PC-9 (cell line): ENCODE measurements around the gene UGT1A10. TPM values are rescaled to one million over a fixed set of nuclear protein-coding genes. Genes with fewer than 3 reads are reported as not detected.

Experiments used
- BruUV-seq: library from RNA; stranded (reverse); fragments of 400-500 nt; replicated peaks from 2 replicates; lab custom pipeline; 2021; lab: Mats Ljungman, UMichigan
- CTCF ChIA-PET: fragments of 300-600 bp; sonication (Branson Sonifier 250); formaldehyde crosslinking; loops from one replicate; lab custom pipeline; 2022; ENCODE audit warnings: antibody characterized with exemption; lab: Charles Lee
- POLR2A ChIA-PET: fragments of 300-600 bp; sonication (Branson Sonifier 250); formaldehyde crosslinking; loops from one replicate; lab custom pipeline; 2022; ENCODE audit warnings: antibody characterized with exemption; ENCODE audit not compliant: unreplicated experiment; lab: Charles Lee
- DNase-seq, 2 experiments: peaks; one replicate each; pipeline versions ENCODE4 v3.0.0 to v3.0.0-alpha.2; 2015 to 2022; ENCODE audit warnings: mixed read lengths in 1 of 2
- H2AFZ ChIP-seq: fragments of 200-600 bp; sonication (generic); 2 replicates; pipeline ENCODE4 v1.8.1; 2017; ENCODE audit warnings: antibody characterized with exemption
- H3F3A ChIP-seq: fragments of 200-600 bp; sonication (generic); 2 replicates; pipeline ENCODE4 v1.8.1; 2017; ENCODE audit warnings: antibody characterized with exemption, mild to moderate bottlenecking, low read depth; ENCODE audit not compliant: insufficient read depth
- H3K27ac ChIP-seq: fragments of 200-600 bp; sonication (generic); 2 replicates; pipeline ENCODE4 v1.6.1; 2016; ENCODE audit warnings: mixed run types
- H3K27me3 ChIP-seq: fragments of 200-600 bp; sonication (generic); 2 replicates; pipeline ENCODE4 v1.6.1; 2016; ENCODE audit warnings: low read depth, mixed run types; ENCODE audit not compliant: insufficient read depth
- H3K36me3 ChIP-seq: fragments of 200-600 bp; sonication (generic); 2 replicates; pipeline ENCODE4 v1.6.1; 2016; ENCODE audit warnings: low read depth, mixed run types
- H3K4me1 ChIP-seq: fragments of 200-600 bp; sonication (generic); replicated peaks from 2 replicates; pipeline ENCODE4 v1.6.1; 2016; ENCODE audit warnings: mixed run types; ENCODE audit not compliant: insufficient read depth
- H3K4me2 ChIP-seq: fragments of 200-600 bp; sonication (generic); 2 replicates; pipeline ENCODE4 v1.6.1; 2017; ENCODE audit warnings: mixed run types
- H3K4me3 ChIP-seq: fragments of 200-600 bp; sonication (generic); 2 replicates; pipeline ENCODE4 v1.6.1; 2016; ENCODE audit warnings: mixed run types
- H3K79me2 ChIP-seq: fragments of 200-600 bp; sonication (generic); 2 replicates; pipeline ENCODE4 v1.6.1; 2017; ENCODE audit warnings: low read depth, mixed run types
- H3K9me2 ChIP-seq: fragments of 200-600 bp; sonication (generic); 2 replicates; pipeline ENCODE4 v1.8.1; 2017; ENCODE audit warnings: mild to moderate bottlenecking; ENCODE audit not compliant: insufficient read depth
- H3K9me3 ChIP-seq: fragments of 200-600 bp; sonication (generic); 2 replicates; pipeline ENCODE4 v1.8.1; 2016; ENCODE audit warnings: low read depth; ENCODE audit not compliant: insufficient read depth
- H4K20me1 ChIP-seq: fragments of 200-600 bp; sonication (generic); 2 replicates; pipeline ENCODE4 v1.8.1; 2017; ENCODE audit not compliant: insufficient read depth
- CTCF ChIP-seq: fragments of 200-600 bp; sonication (generic); conservative IDR thresholded peaks from 2 replicates; pipeline ENCODE4 v1.6.1; 2017; ENCODE audit warnings: mixed run types, antibody characterized with exemption, mild to moderate bottlenecking, moderate library complexity
- EZH2 ChIP-seq: fragments of 200-600 bp; sonication (generic); IDR thresholded peaks from 2 replicates; pipeline ENCODE4 v1.8.0; 2017; ENCODE audit warnings: antibody characterized with exemption, low read depth
- intact Hi-C: fragments of 100-400 bp; cut with micrococcal nuclease; formaldehyde crosslinking; loops from one replicate; pipeline ENCODE4 v1.10.0; 2022; ENCODE audit not compliant: unreplicated experiment
- total RNA-seq: library from RNA; stranded (reverse); gene quantifications from 2 replicates; pipeline ENCODE4 v1.2.3, GENCODE V29; 2021

Gene UGT1A10
- total RNA-seq, 1 experiment from 2014 or later, result not detected

- Histone ChIP-seq H3K36me3 (no peaks in the 10 kb centered on the region), H3K9me2 (no peaks in the 10 kb centered on the region), H3K4me3 (no peak overlapping the region), H3K4me1 (no peaks in the 10 kb centered on the region), H3K27me3 (no peaks in the 10 kb centered on the region), H3K27ac (no peak overlapping the region), H4K20me1 (no peaks in the 10 kb centered on the region), H3K79me2 (no peaks in the 10 kb centered on the region), H3F3A (no peaks in the 10 kb centered on the region), H3K4me2 (no peak overlapping the region), H3K9me3 (no peaks in the 10 kb centered on the region), H2AFZ (no peak overlapping the region)
- no TSS peak for BruUV-seq
- intact Hi-C loops, result no loop called here
- TF ChIP-seq EZH2, result no peak
- TF ChIP-seq CTCF, result no peak
- ChIA-PET POLR2A (interaction anchor here (0.5 kb wide), 1 partner anchor 1003 kb away, joined by 4 read pairs; no protein-coding TSS in a partner anchor), CTCF (no interaction called here)
- DNase-seq, result no peak
These were observed 184.9 kb downstream of the UGT1A10 start for GRCh38 chr2:233821196-233821595.

- Histone ChIP-seq H4K20me1 (no peaks in the 10 kb centered on the region), H3K79me2 (no peaks in the 10 kb centered on the region), H3K36me3 (no peaks in the 10 kb centered on the region), H3K9me3 (no peaks in the 10 kb centered on the region), H3K4me1 (no peaks in the 10 kb centered on the region), H2AFZ (no peak overlapping the region), H3F3A (no peaks in the 10 kb centered on the region), H3K27me3 (no peaks in the 10 kb centered on the region), H3K27ac (no peak overlapping the region), H3K4me3 (no peak overlapping the region), H3K4me2 (no peak overlapping the region), H3K9me2 (no peaks in the 10 kb centered on the region)
- TF ChIP-seq EZH2 (no peak), CTCF (no peak)
- intact Hi-C loops, result no loop called here
- BruUV-seq, result no TSS peak
- CTCF ChIA-PET, result no interaction called here
- no peak for DNase-seq
- POLR2A ChIA-PET, result no interaction called here
These were observed 185.5 kb downstream of the UGT1A10 start for GRCh38 chr2:233821709-233822100.

GRCh38 chr2:233822101-233822771 lies 186.0 kb downstream of the UGT1A10 start:
- H3K79me2 ChIP-seq, result no peaks in the 10 kb centered on the region
- H3K27ac ChIP-seq, result no peak overlapping the region
- TF ChIP-seq CTCF, result no peak
- no peak for TF ChIP-seq EZH2
- no peaks in the 10 kb centered on the region for H4K20me1 ChIP-seq
- H3K36me3 ChIP-seq, result no peaks in the 10 kb centered on the region
- H3F3A ChIP-seq, result no peaks in the 10 kb centered on the region
- POLR2A ChIA-PET, result no interaction called here
- intact Hi-C loops, result no loop called here
- H3K4me2 ChIP-seq, result no peak overlapping the region
- BruUV-seq, result no TSS peak
- H2AFZ ChIP-seq, result no peak overlapping the region
- H3K9me2 ChIP-seq, result no peaks in the 10 kb centered on the region
- no peak for DNase-seq
- no peaks in the 10 kb centered on the region for H3K27me3 ChIP-seq
- H3K4me1 ChIP-seq, result no peaks in the 10 kb centered on the region
- H3K4me3 ChIP-seq, result no peak overlapping the region
- no peaks in the 10 kb centered on the region for H3K9me3 ChIP-seq
- CTCF ChIA-PET, result interaction anchor here (1.0 kb wide), 1 partner anchor 10 kb away, joined by 3 read pairs; no protein-coding TSS in a partner anchor

Other genes with a start within 250 kb of the UGT1A10 start
- 116 and 127 TPM in 2 replicates for gene USP40, start 69.7 kb upstream of the UGT1A10 start, total RNA-seq
- 0.17 and 0.20 TPM in 2 replicates for gene UGT1A8, start 18.8 kb upstream of the UGT1A10 start, total RNA-seq
- not detected in 2 replicates for gene UGT1A9, start 35.5 kb downstream of the UGT1A10 start, total RNA-seq
- 20.3 and 26.7 TPM in 2 replicates for gene UGT1A7, start 45.5 kb downstream of the UGT1A10 start, total RNA-seq
- 549 and 643 TPM in 2 replicates for gene UGT1A6, start 56.4 kb downstream of the UGT1A10 start, total RNA-seq
- gene UGT1A5, start 76.5 kb downstream of the UGT1A10 start, total RNA-seq, result 71.3 and 91.2 TPM in 2 replicates
- 73.6 and 93.0 TPM in 2 replicates for gene UGT1A4, start 82.3 kb downstream of the UGT1A10 start, total RNA-seq
- 60.3 and 67.1 TPM in 2 replicates for gene UGT1A3, start 92.6 kb downstream of the UGT1A10 start, total RNA-seq
- gene UGT1A1, start 123.8 kb downstream of the UGT1A10 start, total RNA-seq, result 64.8 and 70.5 TPM in 2 replicates
- gene MROH2A, start 141.9 kb downstream of the UGT1A10 start, total RNA-seq, result 1.4 and 2.9 TPM in 2 replicates
- 109 TPM in 2 replicates for gene HJURP, start 218.1 kb downstream of the UGT1A10 start, total RNA-seq